Thoracic aorta (tissue), 2 donors: ENCODE results near the gene ANKRD1. TPM values are rescaled to one million over a fixed set of nuclear protein-coding genes. Genes with fewer than 3 reads are reported as not detected.

Experiments used
- ATAC-seq: fragments of 150-250 bp; one replicate; pipeline ENCODE4 v1.8.0; 2017; ENCODE audit warnings: low read depth; ENCODE audit not compliant: insufficient number of reproducible peaks, low FRiP score
- DNase-seq: peaks from one replicate; pipeline ENCODE4 v3.0.0-alpha.2; 2020; ENCODE audit warnings: low spot score
- H3K27ac ChIP-seq, 2 donors: fragments of 200-600 bp; sonication (generic); 1 replicate in 1 of 2; 2 replicates in 1 of 2; pipeline ENCODE4 v1.5.1; 2016; ENCODE audit warnings: mild to moderate bottlenecking in 2 of 2, moderate library complexity in 2 of 2
- H3K27me3 ChIP-seq: fragments of 200-600 bp; sonication (generic); replicated peaks from 2 replicates; pipeline ENCODE4 v1.6.0; 2016; ENCODE audit warnings: mild to moderate bottlenecking; ENCODE audit not compliant: insufficient read depth
- H3K36me3 ChIP-seq: fragments of 200-600 bp; sonication (generic); one replicate; pipeline ENCODE4 v1.5.1; 2016
- H3K4me1 ChIP-seq, 2 donors: fragments of 200-600 bp; sonication (generic); 1 replicate in 1 of 2; 2 replicates in 1 of 2; pipeline versions ENCODE4 v1.5.1 to v1.6.0; 2016; ENCODE audit warnings: low read depth in 2 of 2, mild to moderate bottlenecking in 1 of 2; ENCODE audit not compliant: control insufficient read depth in 1 of 2
- H3K4me3 ChIP-seq: fragments of 200-600 bp; sonication (generic); 2 replicates; pipeline ENCODE4 v1.5.1; 2016; ENCODE audit warnings: mild to moderate bottlenecking
- H3K9me3 ChIP-seq: fragments of 200-600 bp; sonication (generic); 2 replicates; pipeline ENCODE4 v1.5.1; 2016
- total RNA-seq, 2 donors: library from RNA; depleted of rRNA; stranded (reverse); fragments of >200 nt; gene quantifications; one replicate each; pipeline versions ENCODE4 v1.1.0 to v1.2.3, GENCODE V29; 2016
- TF ChIP-seq, protein P1 (sequence below): fragments of 200-600 bp; sonication (generic); IDR thresholded peaks from one replicate; pipeline ENCODE4 v1.5.1; 2019; ENCODE audit warnings: antibody characterized with exemption

Gene ANKRD1
- total RNA-seq, 2 donors from 2014 or later: 2.8 to 6.6 TPM

DNA sequence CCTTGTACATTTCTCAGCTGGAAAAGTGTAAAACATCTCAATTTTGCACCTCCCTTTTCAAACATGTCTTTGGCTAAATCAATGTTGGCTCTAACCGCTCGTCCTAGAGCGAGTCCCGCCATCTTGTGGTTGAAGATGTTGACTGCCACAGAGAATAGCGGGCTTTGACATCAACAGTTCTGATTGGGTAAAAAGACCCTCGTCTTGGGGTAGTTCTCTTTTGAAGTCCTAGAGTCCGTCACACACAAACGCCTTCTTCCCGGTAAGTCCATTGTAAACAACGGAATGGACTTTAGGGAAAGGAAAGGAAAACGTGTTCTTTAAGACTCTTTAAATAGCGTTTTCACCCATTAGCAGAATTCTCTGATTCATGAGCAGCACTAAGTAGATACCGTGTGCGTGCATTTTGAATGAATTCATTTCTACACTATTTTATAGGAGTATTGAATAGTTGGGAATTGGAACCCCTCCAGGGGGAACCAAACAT, 49.6 kb downstream of the ANKRD1 start:
- TF ChIP-seq, protein P1, sequence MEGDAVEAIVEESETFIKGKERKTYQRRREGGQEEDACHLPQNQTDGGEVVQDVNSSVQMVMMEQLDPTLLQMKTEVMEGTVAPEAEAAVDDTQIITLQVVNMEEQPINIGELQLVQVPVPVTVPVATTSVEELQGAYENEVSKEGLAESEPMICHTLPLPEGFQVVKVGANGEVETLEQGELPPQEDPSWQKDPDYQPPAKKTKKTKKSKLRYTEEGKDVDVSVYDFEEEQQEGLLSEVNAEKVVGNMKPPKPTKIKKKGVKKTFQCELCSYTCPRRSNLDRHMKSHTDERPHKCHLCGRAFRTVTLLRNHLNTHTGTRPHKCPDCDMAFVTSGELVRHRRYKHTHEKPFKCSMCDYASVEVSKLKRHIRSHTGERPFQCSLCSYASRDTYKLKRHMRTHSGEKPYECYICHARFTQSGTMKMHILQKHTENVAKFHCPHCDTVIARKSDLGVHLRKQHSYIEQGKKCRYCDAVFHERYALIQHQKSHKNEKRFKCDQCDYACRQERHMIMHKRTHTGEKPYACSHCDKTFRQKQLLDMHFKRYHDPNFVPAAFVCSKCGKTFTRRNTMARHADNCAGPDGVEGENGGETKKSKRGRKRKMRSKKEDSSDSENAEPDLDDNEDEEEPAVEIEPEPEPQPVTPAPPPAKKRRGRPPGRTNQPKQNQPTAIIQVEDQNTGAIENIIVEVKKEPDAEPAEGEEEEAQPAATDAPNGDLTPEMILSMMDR: peak; percentile 36
- Histone ChIP-seq H3K36me3 (peaks cover 3% of the 10 kb centered on the region), H3K4me1 (peaks cover 8 to 12% of the 10 kb centered on the region in 2 donors), H3K27me3 (no peaks in the 10 kb centered on the region), H3K9me3 (no peaks in the 10 kb centered on the region), H3K4me3 (peak overlapping the region; percentile 82), H3K27ac (peak overlapping the region; percentile 15 to 33)
- ATAC-seq: peak; percentile 71
- no peak for DNase-seq

DNA sequence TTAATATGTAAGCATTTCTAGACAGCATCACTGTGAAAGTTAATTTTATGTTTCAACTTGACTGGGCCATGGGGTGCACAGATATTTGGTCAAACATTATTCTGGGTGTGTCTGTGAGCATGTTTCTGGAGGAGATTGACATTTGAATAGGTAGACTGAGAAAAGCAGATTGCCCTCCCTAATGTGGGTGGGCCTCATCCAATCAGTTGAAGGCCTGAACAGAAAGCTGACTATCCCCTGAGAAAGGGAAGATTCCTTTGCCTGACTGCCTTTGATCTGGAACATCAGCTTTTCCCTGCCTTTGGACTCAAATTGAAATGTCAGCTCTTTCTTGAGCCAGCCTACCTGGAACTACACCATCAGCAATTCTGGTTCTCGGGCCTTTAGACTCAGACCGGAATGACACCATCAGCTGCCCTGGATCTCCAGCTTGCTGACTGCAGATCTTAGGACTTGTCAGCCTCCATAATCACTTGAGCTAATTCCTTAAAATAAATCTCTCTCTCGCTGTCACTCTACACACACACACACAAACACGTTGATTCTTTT, 54.8 kb downstream of the ANKRD1 start:
- no peak for ATAC-seq
- Histone ChIP-seq H3K27ac (no peak overlapping the region), H3K9me3 (no peaks in the 10 kb centered on the region), H3K27me3 (no peaks in the 10 kb centered on the region), H3K36me3 (no peaks in the 10 kb centered on the region), H3K4me1 (no peaks in the 10 kb centered on the region), H3K4me3 (no peak overlapping the region)
- TF ChIP-seq, protein P1: no peak
- no peak for DNase-seq

DNA sequence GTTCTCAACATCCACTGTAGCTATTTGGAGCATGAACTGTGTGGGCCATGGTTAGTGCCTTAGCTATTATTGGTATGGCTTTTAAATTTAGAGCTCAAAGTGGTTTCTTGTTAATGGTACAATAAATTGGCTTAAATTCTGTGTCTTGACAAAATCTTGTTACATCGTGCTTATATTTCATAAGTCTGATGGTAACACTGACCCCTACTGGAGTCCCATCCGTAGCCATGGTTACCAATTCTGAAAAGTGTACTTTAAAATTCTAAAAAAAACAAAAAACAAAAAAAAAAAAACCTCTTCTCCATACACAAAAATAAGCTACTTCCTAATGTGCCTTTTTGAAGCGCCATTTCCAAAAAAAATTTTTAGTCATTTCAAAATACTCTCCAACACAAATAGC, 55.5 kb downstream of the ANKRD1 start:
- Histone ChIP-seq H3K9me3 (no peaks in the 10 kb centered on the region), H3K27me3 (no peaks in the 10 kb centered on the region), H3K4me1 (no peaks in the 10 kb centered on the region), H3K4me3 (no peak overlapping the region), H3K36me3 (no peaks in the 10 kb centered on the region), H3K27ac (no peak overlapping the region)
- ATAC-seq (no peak), DNase-seq (no peak)
- TF ChIP-seq, protein P1: no peak

DNA sequence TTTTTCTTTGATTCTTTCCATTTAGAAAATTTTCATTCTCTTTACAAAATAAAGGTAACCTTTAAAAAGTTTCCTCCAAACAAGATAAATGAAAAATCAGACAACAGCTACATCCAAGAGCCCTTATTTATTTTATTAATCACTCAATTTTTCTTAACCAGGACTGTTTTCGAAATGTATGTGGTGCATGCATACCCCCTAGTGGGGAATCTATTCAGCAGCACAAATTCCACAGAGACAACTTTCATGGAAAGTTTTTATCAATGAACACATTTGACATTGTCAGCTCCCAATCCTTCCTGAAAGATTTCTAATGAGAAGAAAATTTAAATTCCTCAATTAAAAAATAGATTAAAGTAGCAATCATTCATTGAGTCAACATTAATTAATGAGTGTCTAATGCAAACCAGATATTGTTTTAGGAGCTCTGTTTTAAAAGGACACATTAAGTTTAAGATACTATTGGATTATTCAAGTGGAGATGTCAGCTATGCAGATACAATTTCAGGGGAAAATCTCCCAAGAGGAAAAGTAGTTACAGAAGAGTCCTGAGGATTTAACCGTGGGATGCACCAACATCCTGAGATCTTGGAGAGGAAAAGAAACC, 57.9 kb downstream of the ANKRD1 start:
- ATAC-seq (no peak), DNase-seq (no peak)
- no peak overlapping the region for H3K4me3 ChIP-seq
- H3K36me3 ChIP-seq: no peaks in the 10 kb centered on the region
- TF ChIP-seq, protein P1: peak; percentile 68
- H3K9me3 ChIP-seq: no peaks in the 10 kb centered on the region
- H3K4me1 ChIP-seq: no peaks in the 10 kb centered on the region
- no peak overlapping the region for H3K27ac ChIP-seq
- no peaks in the 10 kb centered on the region for H3K27me3 ChIP-seq

Other genes starting within 250 kb of the ANKRD1 start
- 1 to 10 TPM; 5.4 to 9.9 TPM for gene HTR7, start 63.0 kb downstream of the ANKRD1 start, total RNA-seq
- gene RPP30, start 49.1 kb downstream of the ANKRD1 start, total RNA-seq: 10 to 100 TPM; 19.0 to 33.7 TPM